NB4 (cell line): Measurements from ENCODE around the gene ACTRT3.

Source experiments
- CTCF ChIP-seq: IDR thresholded peaks from one replicate; pipeline ENCODE4 v1.5.1; 2012; ENCODE audit warnings: low read depth, low read length
- MAX ChIP-seq: IDR thresholded peaks from 2 replicates; pipeline ENCODE4 v1.6.1; 2011; ENCODE audit warnings: low read depth, low read length
- POLR2A ChIP-seq: IDR thresholded peaks from 2 replicates; pipeline ENCODE4 v1.6.1; 2011; ENCODE audit warnings: mild to moderate bottlenecking; ENCODE audit not compliant: insufficient read length; ENCODE audit errors: extremely low read depth

DNA sequence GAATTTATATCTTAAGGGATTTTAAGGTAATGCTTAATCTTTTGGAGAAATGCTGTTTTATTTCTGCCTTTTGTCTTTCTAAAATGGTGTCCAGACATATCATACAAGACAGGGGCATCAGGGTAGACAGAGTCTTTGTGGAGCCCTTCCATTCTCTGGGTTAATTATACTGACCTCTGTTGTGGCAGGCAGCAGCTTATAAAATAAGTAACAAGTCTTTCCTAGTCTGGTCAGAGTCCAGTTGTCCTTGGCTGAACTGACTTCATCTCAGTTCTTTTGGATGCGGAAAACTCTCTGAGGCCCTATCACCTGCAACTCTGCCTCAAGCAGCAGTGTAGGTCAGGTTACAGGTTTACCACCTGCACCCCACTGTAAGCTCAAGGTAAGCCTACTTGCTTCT, 23.0 kb upstream of the ACTRT3 start:
- TF ChIP-seq MAX: no peak
- TF ChIP-seq CTCF: no peak
- no peak for TF ChIP-seq POLR2A
